HAP-1 (cell line): Measurements from ENCODE around the gene FBLN2.

Experiments used
- DNase-seq, 2 experiments: peaks; one replicate each; pipeline ENCODE4 v3.0.0-alpha.2; 2016 to 2020; ENCODE audit warnings: low spot score in 2 of 2
- H3K27me3 ChIP-seq: fragments of 250-450 bp; sonication (Bioruptor Pico); 2 replicates; pipeline ENCODE4 v1.5.1; 2020; ENCODE audit warnings: low read depth, mild to moderate bottlenecking, moderate library complexity
- H3K36me3 ChIP-seq: fragments of 250-450 bp; sonication (Bioruptor Pico); replicated peaks from 2 replicates; pipeline ENCODE4 v1.5.1; 2020; ENCODE audit warnings: mild to moderate bottlenecking
- H3K4me1 ChIP-seq: fragments of 250-450 bp; sonication (Bioruptor Pico); 2 replicates; pipeline ENCODE4 v1.5.1; 2020; ENCODE audit warnings: mild to moderate bottlenecking
- H3K4me3 ChIP-seq: fragments of 250-450 bp; sonication (Bioruptor Pico); 2 replicates; pipeline ENCODE4 v1.5.1; 2020; ENCODE audit warnings: mild to moderate bottlenecking, moderate library complexity
- H3K9me3 ChIP-seq: fragments of 250-450 bp; sonication (Bioruptor Pico); 2 replicates; pipeline ENCODE4 v1.5.1; 2020; ENCODE audit warnings: mild to moderate bottlenecking, moderate library complexity
- in situ Hi-C: fragments of 300-500 bp; cut with MboI; formaldehyde crosslinking; loops from 3 replicates; pipeline ENCODE4 v1.14.3; 2020; ENCODE audit warnings: low sequenced_read_pairs, inconsistent platforms, mixed read lengths

FBLN2 gene

GRCh38 chr3:13666227-13666619 lies 117.3 kb downstream of the FBLN2 start:
- Histone ChIP-seq H3K4me1 (peaks cover 7% of the 10 kb centered on the region), H3K36me3 (no peaks in the 10 kb centered on the region), H3K4me3 (no peak overlapping the region), H3K9me3 (no peaks in the 10 kb centered on the region), H3K27me3 (peaks cover 8% of the 10 kb centered on the region)
- in situ Hi-C loops, result loop anchor here (25.0 kb wide), 1 partner anchor 446 kb away; the partner anchor contains the start of gene CHCHD4
- no peak for DNase-seq

DNA sequence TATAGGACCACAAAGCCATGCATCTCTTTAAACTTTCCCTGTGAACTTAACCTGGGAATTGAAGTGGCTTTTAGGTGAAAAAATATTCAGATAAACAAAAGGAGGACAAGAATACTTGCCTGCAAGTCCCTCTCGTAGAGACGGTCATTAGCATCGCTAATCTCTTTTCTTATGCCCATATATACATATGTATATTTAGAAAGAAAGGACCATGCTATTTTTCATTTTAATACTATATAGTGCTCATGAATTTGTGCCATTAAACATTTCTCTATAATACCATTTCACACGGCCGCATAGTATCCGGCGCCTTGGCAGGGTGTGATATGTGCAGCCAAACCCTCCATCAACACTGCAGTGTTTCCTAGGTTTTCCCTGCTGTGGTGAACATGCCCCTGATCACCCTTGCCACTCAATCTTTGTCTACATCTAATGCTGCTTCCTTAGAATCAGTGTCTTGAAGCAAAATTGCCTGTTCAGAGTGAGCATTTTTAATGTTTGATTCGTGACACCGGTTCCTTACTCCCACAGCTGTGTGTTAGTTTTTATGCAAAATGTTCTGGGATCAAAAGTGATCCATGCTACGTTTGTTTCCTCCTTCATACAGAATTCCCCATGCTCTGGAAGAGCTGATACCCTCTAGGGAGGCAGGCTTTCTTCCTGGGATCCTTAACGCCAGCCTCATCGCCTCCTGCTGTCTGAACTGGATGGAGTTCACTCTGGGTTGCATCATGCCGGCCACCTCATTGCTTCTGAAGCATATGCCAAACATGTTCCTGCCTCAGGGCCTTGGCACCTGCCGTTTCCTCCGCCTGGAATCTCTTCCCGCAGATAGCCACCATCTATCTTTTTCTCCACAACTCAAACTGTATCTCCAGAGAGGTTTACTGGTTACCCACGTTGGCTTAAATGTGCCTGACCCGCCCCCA lies 118.1 kb downstream of the FBLN2 start:
- Histone ChIP-seq H3K36me3 (no peaks in the 10 kb centered on the region), H3K27me3 (peaks cover 12% of the 10 kb centered on the region), H3K4me3 (no peak overlapping the region), H3K9me3 (no peaks in the 10 kb centered on the region), H3K4me1 (peaks cover 7% of the 10 kb centered on the region)
- in situ Hi-C loops, result loop anchor here (25.0 kb wide), 1 partner anchor 445 kb away; the partner anchor contains the start of gene CHCHD4
- DNase-seq, result peak; percentile 33 to 58

- H3K4me3 ChIP-seq, result no peak overlapping the region
- no peak for DNase-seq
- H3K4me1 ChIP-seq, result peaks cover 7% of the 10 kb centered on the region
- in situ Hi-C loops, result loop anchor here (25.0 kb wide), 1 partner anchor 444 kb away; the partner anchor contains the start of gene CHCHD4
- peaks cover 19% of the 10 kb centered on the region for H3K27me3 ChIP-seq
- H3K36me3 ChIP-seq, result no peaks in the 10 kb centered on the region
- no peaks in the 10 kb centered on the region for H3K9me3 ChIP-seq
These were observed 119.2 kb downstream of the FBLN2 start for GRCh38 chr3:13668136-13668535.

GRCh38 chr3:13669457-13669856 lies 120.5 kb downstream of the FBLN2 start:
- in situ Hi-C loops, result loop anchor here (25.0 kb wide), 1 partner anchor 443 kb away; the partner anchor contains the start of gene CHCHD4
- Histone ChIP-seq H3K4me1 (peaks cover 7% of the 10 kb centered on the region), H3K9me3 (no peaks in the 10 kb centered on the region), H3K27me3 (peaks cover 23% of the 10 kb centered on the region), H3K4me3 (no peak overlapping the region), H3K36me3 (no peaks in the 10 kb centered on the region)
- DNase-seq, result no peak

DNA sequence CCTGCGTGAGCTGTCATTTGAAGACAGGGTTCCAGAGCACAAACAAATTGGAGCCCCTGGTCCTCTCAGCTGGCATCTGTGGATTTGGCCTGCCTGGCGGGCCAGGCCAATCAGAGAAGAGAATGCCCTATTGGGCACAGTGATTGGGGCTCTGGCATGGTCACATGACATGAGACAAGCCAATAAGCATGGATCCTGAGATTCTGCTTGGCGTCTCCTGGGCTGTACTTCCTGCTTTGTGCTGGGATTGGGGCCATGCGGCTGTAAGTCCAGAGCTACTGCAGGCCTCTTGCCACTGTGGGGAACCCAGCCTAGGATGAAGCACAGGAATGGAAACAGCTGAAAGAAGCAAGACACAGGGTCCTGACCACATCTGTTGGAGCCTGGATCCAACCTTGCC lies 121.4 kb downstream of the FBLN2 start:
- no peaks in the 10 kb centered on the region for H3K9me3 ChIP-seq
- peaks cover 7% of the 10 kb centered on the region for H3K4me1 ChIP-seq
- H3K27me3 ChIP-seq, result peaks cover 29% of the 10 kb centered on the region
- no peak for DNase-seq
- no peaks in the 10 kb centered on the region for H3K36me3 ChIP-seq
- in situ Hi-C loops, result loop anchor here (25.0 kb wide), 1 partner anchor 442 kb away; the partner anchor contains the start of gene CHCHD4
- no peak overlapping the region for H3K4me3 ChIP-seq

DNA sequence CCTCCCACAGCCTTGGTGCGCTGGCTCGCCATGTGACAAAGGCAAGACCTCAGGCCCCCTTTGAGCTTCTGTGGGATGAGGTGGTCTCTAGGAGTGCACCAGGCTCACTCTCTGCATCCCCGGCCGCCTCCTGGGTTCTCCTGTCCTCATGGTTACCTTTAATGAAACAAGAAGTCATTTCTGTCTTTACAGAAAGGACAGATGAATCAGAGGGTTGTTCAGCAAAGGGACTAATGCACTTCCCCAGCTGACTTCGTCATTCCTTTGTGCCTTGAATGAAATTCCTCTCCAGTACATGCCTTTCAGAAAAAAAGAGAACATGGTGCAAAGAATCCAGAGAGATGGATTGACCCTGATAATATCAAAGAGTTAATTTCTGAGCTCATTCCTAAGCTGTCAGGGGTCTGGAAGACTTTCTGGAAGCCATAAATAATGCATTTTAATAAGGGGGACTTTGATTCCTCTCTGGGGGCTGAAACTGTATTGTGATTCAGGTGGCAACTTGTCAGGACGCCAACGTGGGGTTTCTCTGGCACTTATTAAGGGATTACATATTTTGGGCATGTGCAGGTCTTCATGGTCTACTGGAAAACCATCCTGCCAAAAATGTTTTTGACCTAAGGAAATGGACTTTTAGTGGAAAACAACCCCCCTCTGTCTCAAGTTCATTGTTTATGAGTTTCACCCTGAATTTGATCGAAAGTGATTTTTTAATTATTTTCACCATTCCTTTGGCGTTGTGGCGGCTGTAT lies 122.7 kb downstream of the FBLN2 start:
- Histone ChIP-seq H3K4me1 (peaks cover 7% of the 10 kb centered on the region), H3K9me3 (no peaks in the 10 kb centered on the region), H3K4me3 (no peak overlapping the region), H3K27me3 (peaks cover 33% of the 10 kb centered on the region), H3K36me3 (no peaks in the 10 kb centered on the region)
- no peak for DNase-seq
- in situ Hi-C loops, result loop anchor here (25.0 kb wide), 1 partner anchor 441 kb away; the partner anchor contains the start of gene CHCHD4

DNA sequence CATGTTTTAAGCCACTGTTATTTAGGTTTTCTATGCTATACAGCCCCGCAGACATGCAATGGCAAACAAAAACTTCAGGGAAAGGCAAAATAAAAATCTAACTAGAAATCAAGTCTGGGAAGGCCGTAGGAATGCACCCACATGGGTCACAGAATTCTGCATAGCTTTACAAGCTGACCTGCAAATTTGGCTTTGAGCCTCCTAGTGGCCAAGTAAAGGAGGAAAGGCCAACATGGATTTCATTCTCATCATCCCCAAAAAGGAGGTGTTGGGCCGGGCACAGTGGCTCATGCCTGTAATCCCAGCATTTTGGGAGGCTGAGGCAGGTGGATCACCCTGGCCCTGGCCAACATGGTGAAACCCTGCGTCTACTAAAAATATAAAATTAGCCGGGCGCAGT lies 124.3 kb downstream of the FBLN2 start:
- DNase-seq, result no peak
- Histone ChIP-seq H3K4me1 (no peaks in the 10 kb centered on the region), H3K9me3 (no peaks in the 10 kb centered on the region), H3K36me3 (no peaks in the 10 kb centered on the region), H3K4me3 (no peak overlapping the region), H3K27me3 (peaks cover 47% of the 10 kb centered on the region)
- in situ Hi-C loops, result loop anchor here (25.0 kb wide), 1 partner anchor 439 kb away; the partner anchor contains the start of gene CHCHD4

DNA sequence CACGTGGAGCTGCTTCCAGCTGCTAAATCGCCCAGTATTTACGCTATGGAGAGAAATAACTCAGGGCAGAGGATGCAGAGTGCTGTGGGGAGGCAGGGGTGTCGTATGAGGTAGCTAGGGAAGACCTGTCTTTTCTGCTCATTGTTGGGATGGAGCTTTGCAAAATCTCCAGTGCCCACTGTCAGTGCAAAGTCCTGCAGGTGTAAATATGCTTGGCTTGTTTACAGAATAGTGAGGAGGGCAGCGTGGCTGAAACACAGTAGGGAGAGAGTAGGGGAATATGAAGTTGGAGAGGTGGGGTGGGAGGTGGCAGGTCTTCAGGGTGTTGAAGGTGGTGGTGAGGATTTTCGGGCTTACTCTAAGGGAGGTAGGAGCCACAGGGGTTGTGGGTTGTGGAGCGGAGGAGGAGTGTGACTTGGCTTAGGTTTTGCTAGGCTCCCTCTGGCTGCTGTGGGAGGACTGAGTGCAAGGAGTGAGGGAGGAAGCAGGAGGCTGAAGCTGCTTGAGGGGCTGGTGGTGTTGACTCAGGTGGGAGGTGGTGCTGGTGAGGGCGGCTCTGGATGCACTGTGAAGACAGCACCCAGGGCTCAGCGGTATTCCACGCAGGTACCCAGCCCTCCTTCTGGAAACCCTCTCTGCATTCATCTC lies 125.7 kb downstream of the FBLN2 start:
- H3K27me3 ChIP-seq, result peaks cover 59% of the 10 kb centered on the region
- H3K4me1 ChIP-seq, result no peaks in the 10 kb centered on the region
- H3K36me3 ChIP-seq, result no peaks in the 10 kb centered on the region
- in situ Hi-C loops, result loop anchor here (25.0 kb wide), 1 partner anchor 438 kb away; the partner anchor contains the start of gene CHCHD4
- H3K9me3 ChIP-seq, result no peaks in the 10 kb centered on the region
- DNase-seq, result no peak
- no peak overlapping the region for H3K4me3 ChIP-seq

DNA sequence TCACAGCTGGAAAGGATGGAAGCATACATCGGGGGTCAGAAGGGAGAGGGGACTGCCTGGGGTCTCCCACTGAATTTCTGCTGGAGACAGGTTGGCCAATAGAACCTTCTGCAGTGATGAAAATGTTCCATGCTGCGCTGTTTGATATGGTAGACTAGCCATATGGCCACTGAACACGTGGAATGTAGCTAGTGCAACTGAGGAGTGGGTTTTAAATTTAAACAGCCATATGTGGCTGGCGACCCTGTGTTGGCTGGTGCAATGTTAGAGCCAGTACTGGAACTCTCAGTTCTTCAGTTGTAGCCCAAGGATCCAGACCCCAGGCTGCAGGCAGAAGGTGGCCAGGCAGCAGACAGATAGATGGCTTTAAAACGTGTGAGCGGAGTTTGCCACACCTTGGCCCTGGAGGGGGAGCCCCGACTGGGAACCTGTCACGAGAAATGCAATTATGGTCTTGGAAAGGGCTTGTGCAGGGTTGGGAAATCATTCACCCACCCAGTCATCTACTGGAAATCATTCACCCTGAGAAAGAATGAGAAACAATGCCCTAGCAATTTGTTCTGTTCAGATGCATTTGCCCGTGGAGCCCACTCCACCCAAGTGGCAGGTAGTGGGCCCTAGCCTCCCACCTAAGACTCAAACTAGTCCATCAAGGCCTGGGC lies 127.6 kb downstream of the FBLN2 start:
- in situ Hi-C loops, result no loop called here

GRCh38 chr3:13677272-13677671 lies 128.3 kb downstream of the FBLN2 start:
- DNase-seq, result no peak
- Histone ChIP-seq H3K36me3 (no peaks in the 10 kb centered on the region), H3K9me3 (no peaks in the 10 kb centered on the region), H3K4me1 (no peaks in the 10 kb centered on the region), H3K27me3 (peaks cover 46% of the 10 kb centered on the region), H3K4me3 (no peak overlapping the region)
- in situ Hi-C loops, result no loop called here

More for the DNA sequence above, 127.6 kb downstream of the FBLN2 start:
- Histone ChIP-seq H3K4me1 (no peaks in the 10 kb centered on the region), H3K9me3 (no peaks in the 10 kb centered on the region), H3K36me3 (no peaks in the 10 kb centered on the region), H3K27me3 (peaks cover 51% of the 10 kb centered on the region), H3K4me3 (no peak overlapping the region)
- no peak for DNase-seq

GRCh38 chr3:13681931-13682330 lies 133.0 kb downstream of the FBLN2 start:
- no peak for DNase-seq
- H3K36me3 ChIP-seq, result no peaks in the 10 kb centered on the region
- no peaks in the 10 kb centered on the region for H3K9me3 ChIP-seq
- peaks cover 23% of the 10 kb centered on the region for H3K27me3 ChIP-seq
- in situ Hi-C loops, result no loop called here
- H3K4me3 ChIP-seq, result no peak overlapping the region
- H3K4me1 ChIP-seq, result no peaks in the 10 kb centered on the region

DNA sequence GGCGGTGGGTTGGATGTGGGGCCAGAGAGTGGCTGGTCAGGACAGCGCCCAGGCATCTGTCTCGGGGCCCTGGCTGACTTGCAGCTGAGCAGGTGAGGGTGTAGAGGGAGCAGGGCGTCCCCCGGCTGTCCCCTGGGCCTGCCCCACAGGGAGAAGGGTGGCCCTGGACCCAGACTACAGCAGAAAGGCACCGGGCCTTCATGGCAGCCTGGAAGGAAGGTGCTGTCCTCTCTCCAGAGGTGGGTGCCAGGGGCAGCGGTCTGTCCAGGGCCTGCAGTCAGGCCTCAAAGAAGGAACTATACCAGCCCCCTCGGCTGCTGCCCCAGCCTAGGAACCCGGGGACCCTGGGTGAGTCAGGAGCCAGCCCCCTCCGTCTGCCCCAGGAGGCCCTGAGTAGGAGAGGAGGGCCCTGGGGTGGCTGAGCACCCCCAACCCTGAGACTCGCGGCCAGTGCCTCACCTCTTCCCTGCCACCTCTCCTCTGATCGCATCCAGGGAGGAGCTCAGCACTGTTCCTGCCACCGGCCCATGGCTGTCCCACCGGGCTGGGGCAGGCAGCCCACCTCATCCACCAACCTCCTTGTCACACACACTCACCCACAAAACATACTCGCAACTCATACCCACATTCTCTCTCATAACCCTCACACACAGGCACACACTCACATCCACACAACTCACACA lies 133.5 kb downstream of the FBLN2 start:
- H3K4me3 ChIP-seq, result no peak overlapping the region
- H3K9me3 ChIP-seq, result no peaks in the 10 kb centered on the region
- peaks cover 18% of the 10 kb centered on the region for H3K27me3 ChIP-seq
- in situ Hi-C loops, result no loop called here
- no peak for DNase-seq
- H3K36me3 ChIP-seq, result no peaks in the 10 kb centered on the region
- H3K4me1 ChIP-seq, result no peaks in the 10 kb centered on the region
